Measurements from ENCODE around the gene RPS15.

GRCh38 chr19:1422943-1423342 is 15.3 kb upstream of the RPS15 start:
- TF ChIP-seq CTCF (IDR thresholded peaks at IDR 0.05 in 2 of 3, conservative IDR thresholded peaks at IDR 0.05 in 1 of 3; ENCODE audit: control insufficient read depth in 2 of 3, extremely low read depth in 1 of 3, insufficient read depth in 1 of 3, low read depth in 3 of 3, low read length in 3 of 3) (no peak), FOXM1 (IDR thresholded peaks at IDR 0.05; ENCODE audit: low read depth, low read length) (no peak), ZBTB40 (IDR thresholded peaks at IDR 0.05; ENCODE audit: borderline replicate concordance) (no peak), CREM (IDR thresholded peaks at IDR 0.05; ENCODE audit: low read depth) (no peak), NFXL1 (IDR thresholded peaks at IDR 0.05; ENCODE audit: borderline replicate concordance) (no peak), REST (IDR thresholded peaks at IDR 0.05; ENCODE audit: low read depth, low read length) (no peak)
